H1 (cell line): Measurements from ENCODE around the gene MMP25. TPM values are rescaled to one million over a fixed set of nuclear protein-coding genes. Genes with fewer than 3 reads are reported as not detected.

Experiments used
- CBX8 ChIP-seq: fragments of 300-800, 300-1000 bp; sonication (generic); IDR thresholded peaks from 2 replicates; pipeline ENCODE4 v1.7.1; 2016; ENCODE audit warnings: low read depth, low read length, borderline replicate concordance
- CREB1 ChIP-seq: IDR thresholded peaks from 2 replicates; pipeline ENCODE4 v1.6.1; 2012; ENCODE audit warnings: inconsistent platforms
- CTBP2 ChIP-seq: IDR thresholded peaks from 2 replicates; pipeline ENCODE4 v1.7.0; 2011; ENCODE audit warnings: borderline replicate concordance, mild to moderate bottlenecking, moderate library complexity, mixed read lengths, low read length; ENCODE audit not compliant: insufficient read depth, insufficient read length
- EZH2 ChIP-seq: fragments of 200-600 bp; sonication (generic); IDR thresholded peaks from 2 replicates; pipeline ENCODE4 v1.7.1; 2012; ENCODE audit warnings: low read depth, mild to moderate bottlenecking, moderate library complexity, low read length, inconsistent platforms; ENCODE audit not compliant: severe bottlenecking
- GTF2F1 ChIP-seq: IDR thresholded peaks from 2 replicates; pipeline ENCODE4 v1.6.1; 2012; ENCODE audit warnings: low read depth, low read length, improper control_type of control experiment, borderline replicate concordance
- HDAC2 ChIP-seq, 2 experiments: fragments of 300-600 bp in 1 of 2; sonication (generic) in 1 of 2; IDR thresholded peaks; 2 replicates each; pipeline ENCODE4 v1.6.1; 2011 to 2012; ENCODE audit warnings: low read depth in 2 of 2, low read length in 2 of 2, mild to moderate bottlenecking in 2 of 2, moderate library complexity in 2 of 2, borderline replicate concordance in 1 of 2, inconsistent platforms in 1 of 2
- JUN ChIP-seq: IDR thresholded peaks from 2 replicates; pipeline ENCODE4 v1.6.1; 2011; ENCODE audit warnings: low read depth, mild to moderate bottlenecking, improper control_type of control experiment, low read length
- KDM1A ChIP-seq: fragments of 200-600, 300-600 bp; sonication (generic); IDR thresholded peaks from 2 replicates; pipeline ENCODE4 v1.7.1; 2016; ENCODE audit warnings: mild to moderate bottlenecking, low read length, borderline replicate concordance
- KDM4A ChIP-seq: IDR thresholded peaks from one replicate; pipeline ENCODE4 v1.7.1; 2012; ENCODE audit warnings: low read depth, mild to moderate bottlenecking, moderate library complexity, low read length, inconsistent platforms; ENCODE audit not compliant: severe bottlenecking
- MAFK ChIP-seq: IDR thresholded peaks from 2 replicates; pipeline ENCODE4 v1.6.1; 2012; ENCODE audit warnings: low read depth, mild to moderate bottlenecking, improper control_type of control experiment, low read length
- POU5F1 ChIP-seq: IDR thresholded peaks from 2 replicates; pipeline ENCODE4 v1.6.1; 2011; ENCODE audit warnings: low read depth, mild to moderate bottlenecking, low read length, moderate library complexity
- RNF2 ChIP-seq: fragments of 200-900, 300-1000 bp; sonication (generic); IDR thresholded peaks from 2 replicates; pipeline ENCODE4 v1.7.1; 2016; ENCODE audit warnings: borderline replicate concordance, low read depth, mild to moderate bottlenecking, antibody characterized with exemption, low read length; ENCODE audit not compliant: poor library complexity, severe bottlenecking; ENCODE audit errors: missing control alignments
- RXRA ChIP-seq: IDR thresholded peaks from 2 replicates; pipeline ENCODE4 v1.6.1; 2011; ENCODE audit warnings: low read depth, mild to moderate bottlenecking, low read length, moderate library complexity; ENCODE audit not compliant: insufficient read depth
- SIN3A ChIP-seq, 2 experiments: IDR thresholded peaks in 1 of 2; conservative IDR thresholded peaks in 1 of 2; 2 replicates each; pipeline ENCODE4 v1.6.1; 2011 to 2012; ENCODE audit warnings: low read length in 2 of 2, improper control_type of control experiment in 1 of 2, low read depth in 1 of 2, mild to moderate bottlenecking in 1 of 2
- SP1 ChIP-seq: IDR thresholded peaks from 2 replicates; pipeline ENCODE4 v1.6.1; 2011; ENCODE audit warnings: low read depth, low read length
- SUZ12 ChIP-seq: fragments of 200-600 bp; sonication (generic); IDR thresholded peaks from 2 replicates; pipeline ENCODE4 v1.6.1; 2012; ENCODE audit warnings: mild to moderate bottlenecking, inconsistent platforms, low read length, moderate library complexity, mixed read lengths
- TAF1 ChIP-seq: IDR thresholded peaks from 2 replicates; pipeline ENCODE4 v1.6.1; 2011; ENCODE audit warnings: mild to moderate bottlenecking, low read depth, low read length
- TAF7 ChIP-seq: optimal IDR thresholded peaks from 2 replicates; pipeline ENCODE3; 2011; ENCODE audit warnings: low read depth, mild to moderate bottlenecking, inconsistent platforms, low read length, moderate library complexity, borderline replicate concordance
- TBP ChIP-seq: IDR thresholded peaks from 2 replicates; pipeline ENCODE4 v1.6.1; 2011; ENCODE audit warnings: low read depth, low read length, improper control_type of control experiment
- TEAD4 ChIP-seq: IDR thresholded peaks from 2 replicates; pipeline ENCODE4 v1.6.1; 2012; ENCODE audit warnings: low read depth, low read length, inconsistent platforms, mixed read lengths
- YY1 ChIP-seq: IDR thresholded peaks from 2 replicates; pipeline ENCODE4 v1.6.1; 2011; ENCODE audit warnings: low read depth, mild to moderate bottlenecking, low read length
- polyA plus RNA-seq, 7 experiments: library from polyadenylated mRNA; depleted of rRNA in 3 of 7; stranded (reverse) in 5 of 7; unstranded in 2 of 7; fragments of >200 nt in 5 of 7; fragments of 200-250 nt in 2 of 7; gene quantifications; 1 replicate in 5 of 7; 2 replicates in 1 of 7; 4 replicates in 1 of 7; pipeline versions ENCODE4 v1.2.1 to v1.2.3, GENCODE V29; 2011 to 2013; ENCODE audit warnings: missing spikeins in 2 of 7, mixed read lengths in 2 of 7
- total RNA-seq: library from RNA; stranded (reverse); fragmentation: NEBNext Ultra II Directional; extraction: Animal tissue kit (Norgen Biotek cat#: 25700); gene quantifications from 2 replicates; pipeline ENCODE4 v1.2.1, GENCODE V29; 2021
- TF ChIP-seq, protein P1 (sequence below): IDR thresholded peaks from 2 replicates; pipeline ENCODE4 v1.6.1; 2011; ENCODE audit warnings: low read depth, mild to moderate bottlenecking, low read length; ENCODE audit not compliant: insufficient read depth

MMP25 gene
- total and polyA plus RNA-seq, 2 of the 8 experiments (the other 6 are each of a cell fraction or from before 2014, with no cell fraction given) = 7.7 to 26.7 TPM

DNA sequence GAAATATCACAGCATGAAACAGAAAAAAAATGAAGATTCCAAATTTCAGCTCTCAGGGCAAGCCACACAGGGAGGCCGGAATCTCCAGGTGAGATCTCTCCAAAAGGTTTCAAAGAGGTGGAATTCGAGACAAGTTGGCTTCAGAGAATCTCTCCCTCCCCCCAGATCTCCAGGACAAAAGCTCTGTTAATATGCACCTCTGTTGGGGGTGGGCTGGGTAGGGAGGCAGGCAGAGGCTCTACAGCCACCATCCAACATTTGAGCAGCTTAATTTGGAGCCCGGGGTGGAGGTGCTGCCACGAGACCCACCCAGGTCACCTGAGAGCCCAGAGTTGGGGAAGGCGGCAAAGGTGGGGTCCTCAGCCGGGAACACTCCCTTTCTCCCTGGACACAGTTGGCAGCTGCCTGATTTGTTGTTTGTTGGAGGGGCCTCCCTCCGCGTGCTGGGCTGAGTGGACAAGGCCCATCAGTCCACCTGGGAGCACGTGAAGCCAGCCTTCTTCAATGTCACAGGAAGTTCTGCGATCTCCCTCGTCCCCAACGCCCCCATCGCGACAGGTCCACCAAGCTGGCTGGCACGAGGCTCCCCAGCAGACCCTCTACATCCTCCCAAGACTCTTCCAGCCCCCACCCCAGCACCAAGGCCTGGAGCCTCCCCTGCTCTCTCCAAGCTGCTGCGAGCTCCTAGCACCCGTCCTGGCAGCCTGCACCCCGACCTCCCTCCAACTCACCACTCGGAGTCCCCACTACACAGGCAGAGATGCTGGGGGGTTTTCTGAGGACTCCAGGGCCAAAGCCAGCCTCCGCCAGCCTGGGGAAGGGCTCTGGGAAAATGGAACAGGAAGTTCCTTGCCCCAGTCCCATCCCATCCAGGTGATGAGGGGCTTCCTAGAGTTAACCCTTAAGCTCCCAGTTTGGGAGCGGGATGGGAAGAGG is 52.4 kb downstream of the MMP25 start, which contains the start of gene ZSCAN10 (continued):
- no peak for TF ChIP-seq CTBP2
- TF ChIP-seq SP1 = peak; percentile 92
- TF ChIP-seq RNF2 = no peak
- TF ChIP-seq, protein P1, sequence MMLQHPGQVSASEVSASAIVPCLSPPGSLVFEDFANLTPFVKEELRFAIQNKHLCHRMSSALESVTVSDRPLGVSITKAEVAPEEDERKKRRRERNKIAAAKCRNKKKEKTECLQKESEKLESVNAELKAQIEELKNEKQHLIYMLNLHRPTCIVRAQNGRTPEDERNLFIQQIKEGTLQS = no peak
- no peak for TF ChIP-seq CREB1
- TF ChIP-seq SIN3A (conservative IDR thresholded peaks at IDR 0.05 in 1 of 2, IDR thresholded peaks at IDR 0.05 in 1 of 2; ENCODE audit: low read depth in 1 of 2, low read length in 2 of 2) = peak; percentile 43 to 73; a peak in 3 of 4 replicates
- TF ChIP-seq TAF1 = peak; percentile 71
- peak; percentile 50 for TF ChIP-seq TBP
- no peak for TF ChIP-seq YY1
- peak; percentile 77 for TF ChIP-seq TAF7
- no peak for TF ChIP-seq EZH2
- peak; percentile 71; the same call in 1 of the 2 replicates for TF ChIP-seq TEAD4
- TF ChIP-seq KDM4A = no peak
- no peak for TF ChIP-seq SUZ12
- TF ChIP-seq HDAC2 (IDR thresholded peaks at IDR 0.05; ENCODE audit: borderline replicate concordance in 1 of 2, low read depth in 2 of 2, low read length in 2 of 2) = peak in 1 of 2 experiments; percentile 16; a peak in 1 of 4 replicates
- no peak for TF ChIP-seq CBX8
- TF ChIP-seq RXRA = 0 out of 2 replicates have a peak, but pooled peaks have one; percentile 1
- TF ChIP-seq JUN = no peak
- TF ChIP-seq KDM1A = no peak
- peak; percentile 15; the same call in 1 of the 2 replicates for TF ChIP-seq GTF2F1
- 0 out of 2 replicates have a peak, but pooled peaks have one; percentile 17 for TF ChIP-seq POU5F1
- TF ChIP-seq MAFK = no peak
